ENCODE measurements around the gene RIN2.

Gene RIN2

GRCh38 chr20:19767070-19767469 lies 9.0 kb downstream of the RIN2 start:
- H3K27me3 Mint-ChIP-seq = peaks cover 7% of the 10 kb centered on the region
- no peak overlapping the region for H3K27ac Mint-ChIP-seq
- no peak overlapping the region for H3K4me3 Mint-ChIP-seq
- H3K4me1 Mint-ChIP-seq (ENCODE audit: low read depth) = no peaks in the 10 kb centered on the region
- H3K36me3 Mint-ChIP-seq = no peaks in the 10 kb centered on the region
- H3K9me3 Mint-ChIP-seq (ENCODE audit: low read depth) = no peaks in the 10 kb centered on the region

DNA sequence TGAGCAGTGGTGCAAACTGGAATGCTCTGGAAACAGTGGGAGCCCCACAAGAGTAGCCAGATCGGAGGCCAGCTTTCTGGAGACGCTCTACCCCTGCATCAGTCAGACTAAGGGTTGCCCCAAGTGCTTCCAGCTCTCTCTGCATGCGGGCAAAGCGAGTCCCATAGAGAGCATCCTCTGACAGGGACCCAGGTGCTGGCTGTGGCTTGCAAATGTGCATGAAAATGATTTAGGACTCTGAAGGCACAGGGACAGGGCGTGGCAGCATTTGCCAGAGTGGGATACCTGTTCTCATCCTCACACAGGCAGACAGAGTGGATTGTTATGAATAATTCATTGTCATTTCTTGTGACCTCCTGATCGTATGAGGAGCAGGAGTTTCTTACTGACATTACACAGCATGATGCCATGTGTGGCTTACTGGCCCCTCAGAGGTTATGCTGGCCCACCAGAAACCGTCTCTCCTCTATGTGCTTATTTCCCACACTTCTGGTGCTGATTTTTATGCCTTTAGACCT lies 10.3 kb downstream of the RIN2 start:
- no peak overlapping the region for H3K4me3 Mint-ChIP-seq
- no peaks in the 10 kb centered on the region for H3K36me3 Mint-ChIP-seq
- H3K4me1 Mint-ChIP-seq (ENCODE audit: low read depth) = no peaks in the 10 kb centered on the region
- no peak overlapping the region for H3K27ac Mint-ChIP-seq
- H3K9me3 Mint-ChIP-seq (ENCODE audit: low read depth) = no peaks in the 10 kb centered on the region
- H3K27me3 Mint-ChIP-seq = peaks cover 7% of the 10 kb centered on the region

DNA sequence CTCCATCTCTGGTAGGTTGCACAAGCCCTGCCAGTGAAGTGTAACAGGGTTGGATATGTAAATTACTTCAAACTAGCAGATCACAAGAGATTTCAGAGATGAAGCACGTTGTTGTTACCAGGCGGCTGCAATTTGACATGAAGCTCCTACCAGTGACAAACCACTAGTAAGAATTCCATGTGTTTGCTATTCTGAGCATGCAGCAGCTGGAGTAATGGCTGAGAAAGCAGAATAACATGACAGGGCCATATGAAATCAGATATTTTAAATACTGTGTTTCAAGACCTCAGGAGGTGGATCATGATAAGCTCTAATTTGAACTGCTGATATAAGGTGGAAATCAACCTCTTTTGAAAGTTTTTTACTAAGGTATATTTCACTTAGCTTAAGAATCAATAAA lies 11.4 kb downstream of the RIN2 start:
- H3K9me3 Mint-ChIP-seq (ENCODE audit: low read depth) = no peaks in the 10 kb centered on the region
- no peaks in the 10 kb centered on the region for H3K36me3 Mint-ChIP-seq
- no peaks in the 10 kb centered on the region for H3K4me1 Mint-ChIP-seq (ENCODE audit: low read depth)
- no peak overlapping the region for H3K4me3 Mint-ChIP-seq
- H3K27ac Mint-ChIP-seq = no peak overlapping the region
- H3K27me3 Mint-ChIP-seq = peaks cover 11% of the 10 kb centered on the region

DNA sequence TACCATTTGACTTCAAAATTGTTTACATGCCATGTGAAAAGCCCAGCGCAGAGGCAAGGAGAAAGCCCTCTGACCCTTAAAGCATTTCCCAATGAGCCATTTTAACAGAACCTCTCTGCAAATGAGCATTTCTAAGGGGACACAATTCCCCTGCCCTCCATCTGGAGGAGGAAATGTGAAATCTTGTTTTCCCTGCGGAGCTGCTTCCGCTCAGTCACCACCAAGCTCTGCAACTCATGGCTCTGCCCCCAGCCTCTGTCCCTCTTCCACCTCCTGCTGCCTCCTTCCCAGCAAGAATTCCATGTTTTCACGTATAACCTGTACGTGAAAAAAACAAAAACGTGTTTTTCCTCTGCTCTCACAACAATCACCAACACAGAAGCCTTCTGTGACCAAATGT lies 12.3 kb downstream of the RIN2 start:
- Mint-ChIP-seq H3K9me3 (ENCODE audit: low read depth) (no peaks in the 10 kb centered on the region), H3K4me3 (no peak overlapping the region), H3K4me1 (ENCODE audit: low read depth) (no peaks in the 10 kb centered on the region), H3K27me3 (peaks cover 11% of the 10 kb centered on the region), H3K27ac (no peak overlapping the region), H3K36me3 (no peaks in the 10 kb centered on the region)

GRCh38 chr20:19771031-19771430 lies 13.0 kb downstream of the RIN2 start:
- Mint-ChIP-seq H3K36me3 (no peaks in the 10 kb centered on the region), H3K4me3 (no peak overlapping the region), H3K4me1 (ENCODE audit: low read depth) (no peaks in the 10 kb centered on the region), H3K9me3 (ENCODE audit: low read depth) (no peaks in the 10 kb centered on the region), H3K27me3 (peaks cover 11% of the 10 kb centered on the region), H3K27ac (no peak overlapping the region)

DNA sequence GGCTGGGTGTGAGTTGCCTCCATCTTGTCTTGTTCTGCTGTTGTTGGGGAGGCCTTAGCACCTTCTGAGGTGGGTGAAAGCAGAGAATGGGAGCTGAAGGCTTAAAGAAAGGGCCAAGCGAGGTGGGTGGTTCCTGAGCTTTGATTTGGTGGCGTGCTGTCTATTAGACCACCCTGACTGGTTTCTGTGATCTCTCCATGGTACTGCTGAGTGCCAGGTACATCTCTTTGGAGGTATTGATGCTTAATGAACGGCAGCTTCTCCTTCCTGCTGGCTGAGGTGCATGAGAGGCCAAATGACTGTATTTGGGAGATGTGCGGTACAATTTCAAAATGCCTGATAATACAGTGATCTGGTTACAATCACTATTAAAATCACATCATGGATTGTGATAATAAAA lies 15.4 kb downstream of the RIN2 start:
- Mint-ChIP-seq H3K9me3 (ENCODE audit: low read depth) (no peaks in the 10 kb centered on the region), H3K4me1 (ENCODE audit: low read depth) (no peaks in the 10 kb centered on the region), H3K27me3 (peaks cover 13% of the 10 kb centered on the region), H3K27ac (no peak overlapping the region), H3K36me3 (no peaks in the 10 kb centered on the region), H3K4me3 (no peak overlapping the region)

- Mint-ChIP-seq H3K27me3 (peaks cover 11% of the 10 kb centered on the region), H3K27ac (no peak overlapping the region), H3K9me3 (ENCODE audit: low read depth) (no peaks in the 10 kb centered on the region), H3K4me1 (ENCODE audit: low read depth) (no peaks in the 10 kb centered on the region), H3K36me3 (no peaks in the 10 kb centered on the region), H3K4me3 (no peak overlapping the region)
Measured at GRCh38 chr20:19774135-19774933, 16.3 kb downstream of the RIN2 start.

DNA sequence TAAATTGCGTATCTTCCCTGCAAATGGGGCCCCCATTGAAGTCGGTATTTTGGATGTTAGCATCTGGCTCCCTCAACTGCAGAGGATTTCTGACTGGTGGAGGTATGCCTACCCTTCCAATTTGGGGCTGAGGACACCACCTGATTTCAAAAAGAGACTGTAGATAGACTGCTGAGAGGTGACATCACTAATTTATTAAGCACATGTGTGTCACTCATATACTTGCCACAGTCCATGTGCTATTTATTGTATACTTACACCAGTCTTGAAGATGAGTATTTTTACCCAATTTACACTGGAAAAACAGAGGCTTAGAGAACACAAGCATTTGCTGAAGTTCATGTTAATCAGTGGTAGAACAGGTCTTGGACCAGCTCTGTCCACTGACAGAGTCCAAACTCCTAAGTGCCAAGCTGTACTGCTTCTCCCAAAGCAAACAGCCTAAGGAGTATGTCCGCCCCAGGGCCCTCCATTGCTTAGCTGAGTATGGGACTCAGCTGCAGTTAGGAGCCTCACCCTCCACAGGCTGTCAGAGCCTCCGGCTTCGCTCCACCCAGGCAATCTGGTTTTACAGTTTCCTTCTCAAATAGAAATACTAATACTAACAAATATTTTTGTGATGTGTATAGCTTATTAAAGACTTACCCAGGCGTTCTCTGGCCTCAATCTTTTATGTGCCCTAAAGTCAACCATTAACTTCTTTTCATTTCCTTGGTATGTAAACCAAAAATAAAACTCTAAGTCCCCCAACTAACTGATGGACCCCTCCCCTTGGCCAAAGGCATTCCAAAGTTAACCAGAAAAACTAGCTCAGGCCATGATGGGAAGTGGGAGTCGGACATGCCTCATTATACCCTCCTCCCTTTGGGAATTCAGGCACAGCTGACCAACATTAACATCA lies 17.5 kb downstream of the RIN2 start:
- no peak overlapping the region for H3K4me3 Mint-ChIP-seq
- H3K27ac Mint-ChIP-seq = no peak overlapping the region
- no peaks in the 10 kb centered on the region for H3K4me1 Mint-ChIP-seq (ENCODE audit: low read depth)
- H3K9me3 Mint-ChIP-seq (ENCODE audit: low read depth) = no peaks in the 10 kb centered on the region
- H3K36me3 Mint-ChIP-seq = no peaks in the 10 kb centered on the region
- H3K27me3 Mint-ChIP-seq = peaks cover 10% of the 10 kb centered on the region

- no peak overlapping the region for H3K27ac Mint-ChIP-seq
- no peaks in the 10 kb centered on the region for H3K9me3 Mint-ChIP-seq (ENCODE audit: low read depth)
- H3K4me3 Mint-ChIP-seq = no peak overlapping the region
- H3K36me3 Mint-ChIP-seq = no peaks in the 10 kb centered on the region
- H3K27me3 Mint-ChIP-seq = peaks cover 10% of the 10 kb centered on the region
- H3K4me1 Mint-ChIP-seq (ENCODE audit: low read depth) = no peaks in the 10 kb centered on the region
Measured at GRCh38 chr20:19777315-19777714, 19.3 kb downstream of the RIN2 start.

- H3K9me3 Mint-ChIP-seq (ENCODE audit: low read depth) = no peaks in the 10 kb centered on the region
- H3K27ac Mint-ChIP-seq = no peak overlapping the region
- H3K4me1 Mint-ChIP-seq (ENCODE audit: low read depth) = no peaks in the 10 kb centered on the region
- no peaks in the 10 kb centered on the region for H3K36me3 Mint-ChIP-seq
- H3K4me3 Mint-ChIP-seq = no peak overlapping the region
- peaks cover 10% of the 10 kb centered on the region for H3K27me3 Mint-ChIP-seq
Measured at GRCh38 chr20:19777981-19778380, 19.9 kb downstream of the RIN2 start.

DNA sequence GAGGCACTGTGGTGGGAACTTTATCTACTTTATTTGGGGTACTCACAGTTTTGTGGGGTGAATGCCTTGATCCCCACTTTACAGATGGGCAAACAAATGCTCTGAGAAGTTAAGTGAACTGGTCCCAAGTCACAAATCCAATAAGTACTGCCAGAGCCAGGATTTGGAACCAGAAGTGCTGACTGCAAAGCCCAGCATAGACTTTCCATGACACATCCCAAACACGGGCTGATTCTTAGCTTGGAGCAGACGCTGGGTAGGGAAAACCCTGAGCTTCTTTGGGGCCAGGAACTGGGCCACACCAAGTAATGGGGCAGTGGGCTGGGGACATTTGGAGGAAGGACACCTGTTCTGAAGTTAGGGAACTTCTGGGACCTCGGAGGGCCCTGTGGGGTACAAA lies 20.3 kb downstream of the RIN2 start:
- H3K4me1 Mint-ChIP-seq (ENCODE audit: low read depth) = no peaks in the 10 kb centered on the region
- H3K27ac Mint-ChIP-seq = no peak overlapping the region
- H3K27me3 Mint-ChIP-seq = peaks cover 10% of the 10 kb centered on the region
- no peaks in the 10 kb centered on the region for H3K9me3 Mint-ChIP-seq (ENCODE audit: low read depth)
- H3K36me3 Mint-ChIP-seq = no peaks in the 10 kb centered on the region
- H3K4me3 Mint-ChIP-seq = no peak overlapping the region

GRCh38 chr20:19779634-19780033 lies 21.6 kb downstream of the RIN2 start:
- Mint-ChIP-seq H3K27ac (no peak overlapping the region), H3K4me1 (ENCODE audit: low read depth) (no peaks in the 10 kb centered on the region), H3K4me3 (no peak overlapping the region), H3K36me3 (no peaks in the 10 kb centered on the region), H3K27me3 (peaks cover 9% of the 10 kb centered on the region), H3K9me3 (ENCODE audit: low read depth) (no peaks in the 10 kb centered on the region)

DNA sequence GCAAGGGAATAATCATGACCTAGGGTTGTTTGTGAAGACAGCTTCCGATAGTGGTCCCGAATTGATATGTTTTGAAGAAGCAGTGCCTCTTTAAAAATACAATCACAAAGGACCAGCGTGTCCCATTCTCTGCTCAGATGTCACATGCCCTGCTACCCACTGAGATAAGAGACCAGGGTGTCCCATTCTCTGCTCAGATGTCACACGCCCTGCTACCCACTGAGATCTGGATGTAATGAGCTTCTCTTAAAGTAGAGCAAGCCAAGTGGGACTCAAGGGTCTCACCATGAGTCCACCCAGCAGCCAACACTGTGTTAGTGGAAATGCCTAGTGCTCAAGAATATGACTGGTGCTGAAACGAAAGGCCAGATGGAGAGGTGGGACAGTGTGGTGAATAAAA lies 22.2 kb downstream of the RIN2 start:
- no peaks in the 10 kb centered on the region for H3K9me3 Mint-ChIP-seq (ENCODE audit: low read depth)
- H3K27me3 Mint-ChIP-seq = peaks cover 9% of the 10 kb centered on the region
- no peak overlapping the region for H3K27ac Mint-ChIP-seq
- no peaks in the 10 kb centered on the region for H3K36me3 Mint-ChIP-seq
- H3K4me3 Mint-ChIP-seq = no peak overlapping the region
- no peaks in the 10 kb centered on the region for H3K4me1 Mint-ChIP-seq (ENCODE audit: low read depth)

DNA sequence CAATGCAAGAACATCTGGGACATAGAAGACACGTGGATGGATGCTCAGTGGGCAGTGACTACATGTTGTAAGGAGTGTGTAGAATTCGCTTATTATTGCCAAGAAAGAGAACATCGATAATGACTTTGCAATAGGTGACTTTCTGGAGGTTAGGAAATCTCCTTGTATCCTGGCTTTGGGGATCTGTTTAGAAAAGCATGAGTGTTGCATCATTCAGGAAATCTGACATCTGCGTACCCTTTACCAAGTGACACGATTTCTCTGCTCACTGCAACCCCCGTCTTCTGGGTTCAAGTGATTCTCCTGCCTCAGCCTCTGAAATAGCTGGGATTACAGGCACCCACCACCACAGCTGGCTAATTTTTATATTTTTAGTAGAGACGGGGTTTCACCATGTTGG lies 23.2 kb downstream of the RIN2 start:
- no peak overlapping the region for H3K27ac Mint-ChIP-seq
- no peaks in the 10 kb centered on the region for H3K9me3 Mint-ChIP-seq (ENCODE audit: low read depth)
- no peak overlapping the region for H3K4me3 Mint-ChIP-seq
- H3K4me1 Mint-ChIP-seq (ENCODE audit: low read depth) = no peaks in the 10 kb centered on the region
- no peaks in the 10 kb centered on the region for H3K36me3 Mint-ChIP-seq
- peaks cover 11% of the 10 kb centered on the region for H3K27me3 Mint-ChIP-seq

DNA sequence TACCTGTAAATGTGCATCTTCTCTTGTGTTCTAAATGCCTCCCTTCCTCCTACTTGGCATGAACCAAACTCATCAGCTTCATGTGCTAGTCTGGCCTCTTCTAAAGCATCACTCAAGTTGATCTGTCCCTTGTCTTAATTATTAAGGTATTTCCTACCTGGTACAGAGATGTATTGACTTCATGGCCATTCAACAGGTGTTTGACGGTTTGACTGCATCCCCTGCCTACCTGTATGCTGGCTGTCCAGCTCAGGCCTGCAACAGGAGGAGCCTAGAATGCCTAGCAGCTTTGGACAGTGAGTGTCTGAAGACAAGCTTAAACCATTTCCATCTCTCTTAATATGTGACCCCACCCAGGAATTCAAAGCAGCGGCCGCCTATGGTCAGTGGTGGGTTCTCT lies 24.6 kb downstream of the RIN2 start:
- H3K27ac Mint-ChIP-seq = no peak overlapping the region
- peaks cover 5% of the 10 kb centered on the region for H3K27me3 Mint-ChIP-seq
- H3K4me3 Mint-ChIP-seq = no peak overlapping the region
- no peaks in the 10 kb centered on the region for H3K4me1 Mint-ChIP-seq (ENCODE audit: low read depth)
- no peaks in the 10 kb centered on the region for H3K9me3 Mint-ChIP-seq (ENCODE audit: low read depth)
- H3K36me3 Mint-ChIP-seq = no peaks in the 10 kb centered on the region

Measured in activated naive CD8-positive, alpha-beta T cell (primary cell).